Natural killer cell treated with Interleukin-12 subunit alpha and Interleukin-12 subunit beta and Interleukin-15 and Interleukin-18, amount 100 ng/mL, for 72 hours (primary cell): ENCODE data around the gene LDB2. TPM values are rescaled to one million over a fixed set of nuclear protein-coding genes. Genes with fewer than 3 reads are reported as not detected.

Experiments
- ATAC-seq, 2 donors: fragments of 150-1000 bp; cut with Tn5 transposase in 1 of 2; sonication (Bioruptor Pico), chemical (Tn5 transposase) in 1 of 2; 2 replicates each; pipeline ENCODE4 v1.10.0; 2021
- DNase-seq: peaks from one replicate; pipeline ENCODE4 v3.0.0; 2022; ENCODE audit warnings: low spot score
- H3K27ac Mint-ChIP-seq, 2 donors: 1 replicate in 1 of 2; 2 replicates in 1 of 2; pipeline ENCODE4 v1.8.0; 2022; ENCODE audit warnings: mixed read lengths in 2 of 2, mild to moderate bottlenecking in 1 of 2, moderate library complexity in 1 of 2
- H3K27me3 Mint-ChIP-seq, 2 donors: 1 replicate in 1 of 2; 2 replicates in 1 of 2; pipeline ENCODE4 v1.8.0; 2022; ENCODE audit warnings: mixed read lengths in 2 of 2
- H3K36me3 Mint-ChIP-seq: one replicate; pipeline ENCODE4 v1.8.0; 2022; ENCODE audit warnings: mixed read lengths
- H3K4me1 Mint-ChIP-seq, 2 donors: 1 replicate in 1 of 2; 2 replicates in 1 of 2; pipeline ENCODE4 v1.8.0; 2022; ENCODE audit warnings: low read depth in 2 of 2, mixed read lengths in 2 of 2, mild to moderate bottlenecking in 1 of 2
- H3K4me3 Mint-ChIP-seq: one replicate; pipeline ENCODE4 v1.8.0; 2022; ENCODE audit warnings: mixed read lengths
- H3K9me3 Mint-ChIP-seq: 2 replicates; pipeline ENCODE4 v1.8.0; 2022; ENCODE audit warnings: mixed read lengths
- total RNA-seq, 2 donors: library from RNA; stranded (reverse); gene quantifications; one replicate each; pipeline ENCODE4 v1.2.3, GENCODE V29; 2022

Gene LDB2
- total RNA-seq, 2 donors from 2014 or later: 0.64 to 1.4 TPM

DNA sequence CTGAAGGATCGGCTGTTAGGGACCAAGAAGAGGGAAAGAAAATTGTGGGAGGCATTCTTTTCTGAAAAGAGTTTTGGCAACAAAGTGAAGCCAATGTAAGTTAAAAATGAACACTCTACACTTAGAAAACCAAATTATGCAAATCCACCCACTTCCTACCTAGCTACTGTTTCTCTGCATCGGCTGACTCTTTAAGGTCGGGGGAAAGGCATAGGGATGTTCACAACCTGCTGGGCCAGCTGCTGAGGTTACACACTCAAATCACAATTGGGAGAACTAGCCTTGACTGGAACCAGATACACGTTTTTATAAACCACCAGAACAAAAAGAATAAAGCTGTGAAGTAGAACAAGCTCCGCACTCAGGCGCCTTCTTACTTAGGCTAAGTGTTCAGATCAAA, 165.7 kb downstream of the LDB2 start:
- Mint-ChIP-seq H3K27me3 (peaks cover 0 to 5% of the 10 kb centered on the region in 2 donors), H3K27ac (no peak overlapping the region), H3K9me3 (no peaks in the 10 kb centered on the region), H3K4me1 (no peaks in the 10 kb centered on the region), H3K4me3 (no peak overlapping the region), H3K36me3 (no peaks in the 10 kb centered on the region)
- ATAC-seq (no peak), DNase-seq (no peak)

DNA sequence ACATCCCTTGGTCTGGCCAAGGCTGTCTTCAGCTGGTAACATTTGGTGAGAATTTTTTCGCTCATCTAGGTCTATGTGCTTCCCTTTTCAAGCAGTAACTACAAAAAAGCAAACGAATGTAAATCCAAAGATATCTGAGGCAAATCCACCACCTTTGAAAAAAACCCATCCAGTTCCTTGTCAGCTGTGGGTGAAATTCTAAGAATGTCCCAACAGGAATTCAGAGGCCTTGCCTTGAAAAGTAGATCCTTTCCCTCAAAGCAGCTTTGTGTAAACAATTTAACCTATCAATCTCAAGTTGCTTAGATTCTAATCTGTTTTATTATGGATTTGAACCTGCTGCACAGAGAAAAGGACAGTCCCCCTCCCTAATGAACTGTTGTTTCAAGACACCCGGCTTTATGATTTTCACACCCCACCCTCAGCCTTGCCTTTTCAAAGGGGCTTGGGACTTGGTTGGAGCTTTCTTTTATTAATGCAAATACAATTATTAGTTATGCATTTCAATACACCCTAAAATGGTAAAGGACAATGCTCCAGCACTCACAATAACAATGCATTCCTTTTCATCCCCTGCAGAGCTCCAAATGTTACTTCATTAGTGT, 166.6 kb downstream of the LDB2 start:
- no peak overlapping the region for H3K4me3 Mint-ChIP-seq
- H3K9me3 Mint-ChIP-seq: no peaks in the 10 kb centered on the region
- H3K36me3 Mint-ChIP-seq: no peaks in the 10 kb centered on the region
- no peak for ATAC-seq
- no peak for DNase-seq
- no peak overlapping the region for H3K27ac Mint-ChIP-seq
- H3K27me3 Mint-ChIP-seq: peaks cover 0 to 8% of the 10 kb centered on the region in 2 donors
- H3K4me1 Mint-ChIP-seq: no peaks in the 10 kb centered on the region

DNA sequence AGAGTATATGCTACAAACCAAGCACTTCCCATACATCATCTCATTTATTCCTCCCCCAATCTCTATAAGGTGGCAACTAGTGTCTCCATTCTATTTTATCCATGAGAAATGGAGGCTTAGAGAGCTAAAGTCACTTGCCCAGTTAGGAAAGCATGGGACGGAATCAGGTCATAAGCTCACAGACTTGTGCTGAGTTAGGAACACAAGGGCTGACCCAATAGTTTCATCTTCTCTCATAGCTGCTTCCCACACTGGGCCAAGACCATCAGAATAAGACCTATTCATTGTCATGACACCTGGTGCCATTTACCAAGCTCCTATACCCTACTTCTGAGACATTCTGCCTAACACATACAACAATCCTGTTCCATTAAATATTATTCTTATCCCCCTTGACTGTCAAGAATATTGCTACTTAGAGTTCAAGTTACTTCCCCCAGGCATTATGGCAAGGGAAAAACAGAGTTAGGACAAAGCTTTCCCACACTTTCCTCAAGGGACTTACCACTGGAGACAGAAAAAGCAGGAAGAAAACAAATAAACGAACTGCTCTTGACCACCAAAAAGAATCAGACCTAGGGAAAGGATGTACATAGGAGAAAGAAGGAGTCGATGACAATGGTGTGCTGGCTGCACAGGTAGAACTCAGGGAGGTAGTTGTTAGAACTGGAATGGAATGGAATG, 167.8 kb downstream of the LDB2 start:
- peaks cover 0 to 8% of the 10 kb centered on the region in 2 donors for H3K27me3 Mint-ChIP-seq
- ATAC-seq: no peak
- peaks cover under 1% of the 10 kb centered on the region for H3K9me3 Mint-ChIP-seq
- H3K36me3 Mint-ChIP-seq: no peaks in the 10 kb centered on the region
- no peaks in the 10 kb centered on the region for H3K4me1 Mint-ChIP-seq
- no peak overlapping the region for H3K27ac Mint-ChIP-seq
- no peak for DNase-seq
- H3K4me3 Mint-ChIP-seq: no peak overlapping the region

DNA sequence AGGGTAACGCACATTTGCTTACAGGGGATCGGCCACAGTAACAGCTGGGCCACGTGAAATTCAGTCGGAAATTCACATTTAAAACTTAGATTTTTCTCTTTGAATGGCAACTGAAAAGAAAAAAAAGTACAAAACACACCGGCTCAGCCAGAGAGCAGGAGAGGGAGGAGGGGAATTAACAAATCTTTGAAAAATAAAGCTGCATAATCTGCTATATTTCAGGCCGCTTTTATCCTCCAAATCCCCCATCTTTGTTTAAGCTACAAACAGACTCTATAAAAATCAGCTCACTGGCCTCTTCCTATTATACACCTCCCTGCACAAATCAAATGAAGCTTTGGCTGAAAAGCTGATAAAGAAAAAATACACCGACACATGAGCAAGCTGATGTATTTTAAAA, 169.1 kb downstream of the LDB2 start:
- no peak for ATAC-seq
- Mint-ChIP-seq H3K36me3 (no peaks in the 10 kb centered on the region), H3K27me3 (peaks cover 0 to 8% of the 10 kb centered on the region in 2 donors), H3K4me1 (no peaks in the 10 kb centered on the region), H3K9me3 (peaks cover 5% of the 10 kb centered on the region), H3K4me3 (no peak overlapping the region), H3K27ac (no peak overlapping the region)
- DNase-seq: no peak

DNA sequence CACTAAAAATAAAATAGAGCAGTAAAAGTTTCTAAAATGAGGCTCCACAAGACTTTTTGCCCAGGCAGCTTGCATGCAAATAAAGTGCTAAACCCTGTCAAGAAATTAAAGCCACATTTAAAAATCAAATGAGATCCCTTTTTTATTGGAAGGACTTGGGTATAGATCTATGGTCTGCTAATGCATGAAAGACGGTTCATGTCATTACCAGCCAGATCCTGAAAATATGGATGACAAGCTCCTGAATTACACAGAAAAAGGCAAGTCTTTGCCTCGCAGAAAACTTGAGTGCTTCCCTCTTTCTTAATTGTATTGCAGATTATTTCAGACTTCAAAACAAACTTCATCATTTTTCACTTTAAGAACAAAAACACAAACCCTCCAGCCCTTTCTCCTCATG, 169.6 kb downstream of the LDB2 start:
- no peak for ATAC-seq
- Mint-ChIP-seq H3K9me3 (peaks cover 5% of the 10 kb centered on the region), H3K27ac (no peak overlapping the region), H3K36me3 (no peaks in the 10 kb centered on the region), H3K4me3 (no peak overlapping the region), H3K27me3 (peaks cover 0 to 8% of the 10 kb centered on the region in 2 donors), H3K4me1 (no peaks in the 10 kb centered on the region)
- DNase-seq: no peak

DNA sequence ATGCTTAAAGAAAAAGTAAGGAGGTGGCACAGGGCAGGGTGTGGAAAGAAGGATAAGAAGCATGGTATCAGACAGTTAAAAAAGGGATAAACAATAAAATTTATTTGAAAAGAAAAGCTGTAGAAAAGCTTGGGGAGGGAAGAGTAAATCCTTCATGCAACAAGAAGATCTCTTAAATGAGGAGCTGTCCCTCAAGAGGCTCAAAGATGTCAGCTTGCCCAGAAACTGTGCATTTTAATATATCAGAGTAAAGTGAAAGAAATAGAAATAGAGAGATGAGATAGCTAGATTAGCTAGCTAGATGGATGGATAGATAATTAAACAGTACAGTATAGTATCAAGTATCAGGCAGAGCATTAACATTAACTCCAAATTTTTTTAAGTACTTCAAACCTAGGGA, 170.3 kb downstream of the LDB2 start:
- DNase-seq: no peak
- Mint-ChIP-seq H3K36me3 (no peaks in the 10 kb centered on the region), H3K4me3 (no peak overlapping the region), H3K27ac (no peak overlapping the region), H3K27me3 (peaks cover 0 to 8% of the 10 kb centered on the region in 2 donors), H3K9me3 (peaks cover 5% of the 10 kb centered on the region), H3K4me1 (no peaks in the 10 kb centered on the region)
- no peak for ATAC-seq

DNA sequence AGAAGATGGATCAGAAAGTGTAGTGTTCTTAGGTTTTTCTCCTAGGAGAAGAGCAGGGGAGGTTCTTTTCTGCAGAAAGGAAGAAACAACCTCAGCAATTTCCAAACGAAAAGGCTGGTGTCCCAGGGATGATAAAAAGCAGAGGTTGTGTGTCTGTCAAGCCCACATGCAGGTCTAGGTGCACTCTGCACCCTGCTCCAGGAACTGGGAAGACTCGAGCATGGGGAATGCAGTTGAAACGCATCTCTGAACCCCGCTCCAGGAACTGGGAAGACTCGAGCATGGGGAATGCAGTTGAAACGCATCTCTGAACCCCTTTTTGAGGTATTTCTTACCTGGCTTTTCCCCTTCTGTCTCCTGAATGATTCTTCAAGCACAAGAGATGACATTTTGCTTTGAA, 171.2 kb downstream of the LDB2 start:
- Mint-ChIP-seq H3K4me3 (no peak overlapping the region), H3K36me3 (no peaks in the 10 kb centered on the region), H3K27ac (no peak overlapping the region), H3K9me3 (peaks cover 5% of the 10 kb centered on the region), H3K4me1 (no peaks in the 10 kb centered on the region), H3K27me3 (peaks cover 0 to 8% of the 10 kb centered on the region in 2 donors)
- DNase-seq (no peak), ATAC-seq (no peak)

DNA sequence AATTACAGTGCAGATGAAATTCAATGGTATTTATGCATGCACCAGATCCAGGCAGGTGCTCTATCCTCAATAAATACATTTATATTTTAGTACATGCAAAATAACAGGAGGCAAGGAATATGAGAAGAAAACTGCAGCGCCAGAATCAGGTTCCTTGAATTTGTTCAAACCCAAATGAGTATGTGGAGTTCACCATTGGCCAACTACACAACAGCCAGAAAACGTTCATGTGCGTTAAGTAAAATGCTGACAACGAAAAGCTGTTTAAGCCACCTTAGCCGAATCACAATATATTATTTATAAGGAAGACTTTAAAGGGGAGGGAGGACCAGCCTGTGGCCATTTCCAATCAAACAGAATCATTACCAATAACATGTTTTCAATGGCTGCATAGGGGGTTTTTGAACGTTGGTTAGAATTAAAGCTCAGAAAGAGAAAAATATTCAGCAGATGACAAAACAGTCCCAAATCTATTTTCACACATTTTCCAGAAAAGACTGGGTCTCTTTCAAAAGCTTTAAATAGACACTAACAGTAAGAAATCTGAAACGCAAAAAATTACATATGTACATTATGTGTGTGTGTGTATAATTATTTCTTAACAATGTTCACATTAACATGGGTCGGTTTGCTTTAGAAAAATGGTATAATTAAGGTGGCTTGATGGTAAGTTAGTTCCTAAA, 171.9 kb downstream of the LDB2 start:
- Mint-ChIP-seq H3K4me3 (no peak overlapping the region), H3K9me3 (peaks cover 5% of the 10 kb centered on the region), H3K27ac (no peak overlapping the region), H3K27me3 (peaks cover 0 to 8% of the 10 kb centered on the region in 2 donors), H3K4me1 (peaks cover 0 to 2% of the 10 kb centered on the region in 2 donors), H3K36me3 (no peaks in the 10 kb centered on the region)
- DNase-seq: no peak
- no peak for ATAC-seq

DNA sequence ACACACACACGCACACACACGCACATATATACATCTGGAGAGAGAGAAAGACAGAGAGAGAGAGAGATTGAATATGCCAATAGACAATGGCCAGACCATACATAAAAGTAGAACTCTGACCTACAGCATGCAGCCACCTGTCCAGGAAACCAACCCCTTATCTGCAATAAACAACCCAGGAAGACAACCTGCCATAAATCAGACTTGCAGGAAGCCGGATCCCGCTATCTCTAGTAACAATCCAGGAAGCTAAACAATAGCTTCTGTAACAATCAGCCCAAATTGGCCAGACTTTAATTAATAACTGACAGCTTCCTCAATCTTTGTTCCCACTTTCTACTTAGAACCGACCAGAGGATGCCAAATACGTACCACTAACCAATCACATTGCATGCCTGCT, 173.2 kb downstream of the LDB2 start:
- no peak for DNase-seq
- Mint-ChIP-seq H3K36me3 (no peaks in the 10 kb centered on the region), H3K4me1 (peaks cover 0 to 4% of the 10 kb centered on the region in 2 donors), H3K9me3 (peaks cover 5% of the 10 kb centered on the region), H3K27ac (no peak overlapping the region), H3K4me3 (no peak overlapping the region), H3K27me3 (peaks cover 0 to 8% of the 10 kb centered on the region in 2 donors)
- ATAC-seq: no peak

DNA sequence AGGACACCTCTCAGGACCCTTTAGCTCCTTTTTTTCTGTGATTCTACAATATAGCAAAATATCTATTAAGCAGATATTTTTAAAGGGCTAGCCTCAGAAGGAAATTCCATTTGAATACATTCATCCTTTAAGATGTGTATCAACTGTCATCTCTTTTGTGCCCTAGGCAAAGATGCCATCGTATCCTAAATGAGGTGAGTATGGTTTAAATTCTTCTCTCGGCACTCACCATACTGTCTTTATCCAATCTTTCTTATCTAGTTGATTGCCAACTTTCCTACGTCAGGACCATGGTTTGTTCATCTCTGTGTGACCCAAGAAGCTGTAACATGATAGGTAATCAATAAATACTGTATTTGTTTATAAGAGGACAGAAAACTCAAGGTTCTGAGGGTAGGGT, 176.0 kb downstream of the LDB2 start:
- DNase-seq (no peak), ATAC-seq (no peak)
- peaks cover 5% of the 10 kb centered on the region for H3K9me3 Mint-ChIP-seq
- H3K27me3 Mint-ChIP-seq: no peaks in the 10 kb centered on the region
- H3K4me3 Mint-ChIP-seq: no peak overlapping the region
- H3K36me3 Mint-ChIP-seq: no peaks in the 10 kb centered on the region
- H3K4me1 Mint-ChIP-seq: peaks cover 0 to 4% of the 10 kb centered on the region in 2 donors
- H3K27ac Mint-ChIP-seq: no peak overlapping the region

DNA sequence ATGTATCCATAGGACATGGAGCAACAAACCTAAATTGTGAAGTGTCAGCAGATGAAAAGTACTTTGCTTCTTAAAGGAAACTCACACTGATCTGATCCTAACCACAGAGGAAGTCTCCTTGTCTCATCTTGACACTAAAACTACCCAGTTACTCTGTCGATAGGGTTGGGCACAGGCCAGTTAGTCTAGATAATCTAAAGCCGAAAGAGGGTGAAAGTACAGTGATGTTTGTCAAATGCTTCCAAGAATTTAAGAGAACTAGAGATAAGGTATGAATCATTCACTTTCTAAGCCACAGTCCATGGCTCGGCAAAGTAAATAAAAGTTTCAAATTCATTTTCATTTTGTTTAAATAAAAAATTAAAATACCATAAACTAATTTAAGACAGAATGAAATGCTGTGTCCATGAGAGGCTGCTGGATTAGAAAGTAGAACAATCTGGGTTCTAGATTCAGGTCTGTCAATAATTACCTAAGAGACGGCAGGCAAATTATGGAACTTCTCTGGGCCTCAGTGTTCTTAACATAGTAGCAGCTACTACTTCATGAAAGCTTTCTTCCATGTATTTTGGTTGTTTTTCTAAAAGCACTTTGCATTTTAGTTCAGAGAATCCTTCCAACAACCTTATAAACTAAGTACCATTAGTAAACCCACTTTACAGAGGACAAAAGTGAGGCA, 176.7 kb downstream of the LDB2 start:
- no peak overlapping the region for H3K4me3 Mint-ChIP-seq
- H3K4me1 Mint-ChIP-seq: peaks cover 0 to 4% of the 10 kb centered on the region in 2 donors
- H3K27ac Mint-ChIP-seq: no peak overlapping the region
- peaks cover 5% of the 10 kb centered on the region for H3K9me3 Mint-ChIP-seq
- DNase-seq (no peak), ATAC-seq (peak; percentile 66 to 67)
- H3K36me3 Mint-ChIP-seq: no peaks in the 10 kb centered on the region
- no peaks in the 10 kb centered on the region for H3K27me3 Mint-ChIP-seq

DNA sequence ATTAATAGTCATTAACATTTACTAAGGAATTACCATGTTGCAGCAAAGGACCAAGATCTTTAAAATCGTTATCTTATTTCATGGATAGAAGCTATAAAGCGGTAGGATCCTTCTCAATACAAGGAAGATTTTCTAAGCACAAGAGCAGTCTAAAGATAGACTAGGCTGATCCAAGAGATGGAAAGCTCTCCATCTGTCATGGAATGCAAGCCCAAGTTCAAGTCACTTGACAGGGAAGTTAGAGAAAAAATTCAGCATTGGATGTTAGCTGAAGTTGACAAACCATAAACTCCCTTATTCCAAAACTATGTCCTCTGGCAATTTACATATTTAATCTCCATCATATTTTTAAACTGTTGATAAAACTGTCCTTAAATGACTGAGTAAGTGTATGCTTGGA, 177.7 kb downstream of the LDB2 start:
- no peaks in the 10 kb centered on the region for H3K36me3 Mint-ChIP-seq
- peaks cover 0 to 4% of the 10 kb centered on the region in 2 donors for H3K4me1 Mint-ChIP-seq
- no peak for DNase-seq
- no peak overlapping the region for H3K27ac Mint-ChIP-seq
- no peaks in the 10 kb centered on the region for H3K27me3 Mint-ChIP-seq
- no peak overlapping the region for H3K4me3 Mint-ChIP-seq
- no peak for ATAC-seq
- H3K9me3 Mint-ChIP-seq: peaks cover 5% of the 10 kb centered on the region

DNA sequence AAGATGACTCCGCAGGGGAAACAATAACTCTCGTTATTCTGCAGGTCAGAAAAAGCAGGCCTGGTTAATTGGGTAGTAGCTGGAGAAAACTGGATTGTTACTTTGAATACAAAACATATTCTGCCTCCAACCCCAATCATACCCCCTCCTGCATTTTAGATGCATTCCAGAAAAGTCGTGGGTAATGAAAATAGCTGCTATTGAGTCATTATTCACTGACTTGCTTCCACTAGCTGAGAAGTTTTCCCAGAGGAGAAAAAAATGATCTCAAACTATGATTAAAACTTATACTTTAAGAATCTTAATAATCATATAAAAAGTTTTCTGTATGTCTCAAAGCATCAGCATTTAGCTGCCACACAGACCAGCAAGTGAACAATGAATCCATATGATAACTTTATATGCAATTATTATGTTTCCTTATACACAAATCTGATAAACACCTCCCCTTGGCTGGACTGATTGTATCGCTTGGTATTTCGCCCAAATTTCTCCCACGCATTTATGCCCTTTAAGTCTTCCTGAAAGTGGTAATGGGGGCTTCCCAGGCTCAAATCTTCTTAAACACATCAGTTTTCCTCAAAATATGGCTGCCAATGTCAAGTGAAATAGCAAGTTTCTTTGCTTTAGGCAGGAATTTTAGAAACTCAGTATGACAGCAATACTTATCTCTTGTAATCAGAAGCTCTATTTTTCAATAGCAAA, 181.0 kb downstream of the LDB2 start:
- H3K4me3 Mint-ChIP-seq: no peak overlapping the region
- no peaks in the 10 kb centered on the region for H3K36me3 Mint-ChIP-seq
- peaks cover 0 to 4% of the 10 kb centered on the region in 2 donors for H3K4me1 Mint-ChIP-seq
- DNase-seq (no peak), ATAC-seq (no peak)
- no peak overlapping the region for H3K27ac Mint-ChIP-seq
- H3K9me3 Mint-ChIP-seq: no peaks in the 10 kb centered on the region
- no peaks in the 10 kb centered on the region for H3K27me3 Mint-ChIP-seq
